HCT116 (cell line): Measurements from ENCODE around the gene PTGDS. TPM values are rescaled to one million over a fixed set of nuclear protein-coding genes. Genes with fewer than 3 reads are reported as not detected.

Experiments
- ATAC-seq: fragments of 200-7000 bp; cut with Tn5 transposase; 2 replicates; pipeline ENCODE4 v1.9.1; 2020; ENCODE audit warnings: mild to moderate bottlenecking, moderate library complexity
- BruUV-seq: library from RNA; stranded (reverse); fragments of 400-500 nt; replicated peaks from 2 replicates; lab custom pipeline; 2021; lab: Mats Ljungman, UMichigan
- CTCF ChIA-PET: fragments of 300-600 bp; sonication (Branson Sonifier 250); formaldehyde crosslinking; loops from one replicate; lab custom pipeline; 2021; ENCODE audit warnings: antibody characterized with exemption; lab: Charles Lee
- POLR2A ChIA-PET: fragments of 300-600, 350-600 bp; sonication (Branson Sonifier 250); formaldehyde crosslinking; loops from one replicate; lab custom pipeline; 2021; ENCODE audit warnings: antibody characterized with exemption; lab: Charles Lee
- RAD21 ChIA-PET, 2 experiments: fragments of 300-600 bp; sonication (Branson Sonifier 250); formaldehyde crosslinking; loops; one replicate each; lab custom pipeline; 2023; ENCODE audit warnings: low total read pairs in 2 of 2; ENCODE audit not compliant: uncharacterized antibody in 2 of 2, unreplicated experiment in 2 of 2, low non-redundant PET in 1 of 2; lab: Charles Lee
- DNase-seq: peaks from one replicate; pipeline ENCODE4 v3.0.0-alpha.2; 2010; ENCODE audit warnings: low read depth, low spot score
- H2AFZ ChIP-seq: fragments of 200-600 bp; shearing (Covaris generic), sonication (generic); 2 replicates; pipeline ENCODE4 v1.6.1; 2017; ENCODE audit warnings: low read depth, mixed run types, mixed read lengths, antibody characterized with exemption, low read length; ENCODE audit not compliant: poor library complexity, severe bottlenecking
- H3K27ac ChIP-seq: 2 replicates; pipeline ENCODE4 v1.5.1; 2012; ENCODE audit warnings: low read depth, low read length
- H3K27me3 ChIP-seq: fragments of 200-600 bp; sonication (generic); 2 replicates; pipeline ENCODE4 v1.6.1; 2016; ENCODE audit warnings: mixed run types, low read length, mixed read lengths; ENCODE audit not compliant: insufficient read depth
- H3K36me3 ChIP-seq, 2 experiments: fragments of 200-500 bp in 1 of 2; fragments of 200-600 bp in 1 of 2; sonication (Bioruptor generic) in 1 of 2; sonication (generic) in 1 of 2; 2 replicates each; pipeline versions ENCODE4 v1.5.1 to v1.6.1; 2014 to 2016; ENCODE audit warnings: low read length in 2 of 2, inconsistent platforms in 1 of 2, mixed read lengths in 1 of 2, mixed run types in 1 of 2; ENCODE audit not compliant: insufficient read depth in 2 of 2, control insufficient read depth in 1 of 2
- H3K4me1 ChIP-seq, 2 experiments: fragments of 200-600 bp in 1 of 2; sonication (generic) in 1 of 2; 2 replicates each; pipeline versions ENCODE4 v1.5.1 to v1.6.1; 2012 to 2017; ENCODE audit warnings: low read length in 2 of 2, inconsistent platforms in 1 of 2, mild to moderate bottlenecking in 1 of 2, mixed read lengths in 1 of 2, mixed run types in 1 of 2, moderate library complexity in 1 of 2; ENCODE audit not compliant: insufficient read depth in 2 of 2, control insufficient read depth in 1 of 2
- H3K4me2 ChIP-seq: fragments of 200-600 bp; sonication (generic); 2 replicates; pipeline ENCODE4 v1.6.1; 2017; ENCODE audit warnings: mixed run types, low read length, mixed read lengths
- H3K4me3 ChIP-seq, 2 experiments: fragments of 200-600 bp in 1 of 2; sonication (generic) in 1 of 2; replicated peaks in 1 of 2; 2 replicates each; pipeline ENCODE4 v1.5.1; 2011 to 2016; ENCODE audit warnings: low read length in 2 of 2, control low read depth in 1 of 2, low read depth in 1 of 2, mild to moderate bottlenecking in 1 of 2, mixed read lengths in 1 of 2, mixed run types in 1 of 2
- H3K79me2 ChIP-seq: fragments of 200-600 bp; sonication (generic); 2 replicates; pipeline ENCODE4 v1.6.1; 2017; ENCODE audit warnings: mild to moderate bottlenecking, mixed run types, low read length, moderate library complexity, mixed read lengths; ENCODE audit not compliant: insufficient read depth
- H3K9ac ChIP-seq: fragments of 200-600 bp; sonication (generic); 2 replicates; pipeline ENCODE4 v1.6.1; 2016; ENCODE audit warnings: low read length, mixed read lengths
- H3K9me2 ChIP-seq: fragments of 200-600 bp; sonication (generic), shearing (Covaris generic); 2 replicates; pipeline ENCODE4 v1.6.1; 2017; ENCODE audit warnings: mixed run types, mild to moderate bottlenecking, moderate library complexity; ENCODE audit not compliant: insufficient read depth
- H3K9me3 ChIP-seq, 2 experiments: fragments of 200-500 bp in 1 of 2; fragments of 200-600 bp in 1 of 2; sonication (Bioruptor generic) in 1 of 2; sonication (generic) in 1 of 2; 2 replicates each; pipeline ENCODE4 v1.6.1; 2014 to 2017; ENCODE audit warnings: low read length in 2 of 2, mixed read lengths in 2 of 2, inconsistent platforms in 1 of 2, low read depth in 1 of 2, mild to moderate bottlenecking in 1 of 2, mixed run types in 1 of 2, moderate library complexity in 1 of 2; ENCODE audit not compliant: control insufficient read depth in 1 of 2, insufficient read depth in 1 of 2
- H4K20me1 ChIP-seq: fragments of 200-600 bp; sonication (generic), shearing (Covaris generic); 2 replicates; pipeline ENCODE4 v1.6.1; 2017; ENCODE audit warnings: mixed run types, mild to moderate bottlenecking, moderate library complexity; ENCODE audit not compliant: insufficient read depth
- CEBPB ChIP-seq: IDR thresholded peaks from 2 replicates; pipeline ENCODE4 v1.6.1; 2012; ENCODE audit warnings: low read depth
- EZH2 ChIP-seq: fragments of 200-600 bp; sonication (generic); IDR thresholded peaks from 2 replicates; pipeline ENCODE4 v1.6.1; 2017; ENCODE audit warnings: antibody characterized with exemption, mixed run types
- EZH2phosphoT487 ChIP-seq: fragments of 200-600 bp; IDR thresholded peaks from 2 replicates; pipeline ENCODE4 v1.6.1; 2018; ENCODE audit warnings: antibody characterized with exemption, borderline replicate concordance
- FOSL1 ChIP-seq: IDR thresholded peaks from 2 replicates; pipeline ENCODE4 v1.6.1; 2012; ENCODE audit warnings: low read depth
- JUND ChIP-seq: IDR thresholded peaks from 2 replicates; pipeline ENCODE4 v1.6.1; 2012
- POLR2A ChIP-seq: IDR thresholded peaks from 2 replicates; pipeline ENCODE4 v1.7.0; 2011; ENCODE audit warnings: borderline replicate concordance; ENCODE audit not compliant: insufficient read depth, insufficient read length; ENCODE audit errors: extremely low read depth
- POLR2AphosphoS5 ChIP-seq: IDR thresholded peaks from 2 replicates; pipeline ENCODE4 v1.6.1; 2011; ENCODE audit warnings: mild to moderate bottlenecking, low read depth, low read length, moderate library complexity
- SP1 ChIP-seq: IDR thresholded peaks from 2 replicates; pipeline ENCODE4 v1.6.1; 2012; ENCODE audit warnings: low read depth
- SRF ChIP-seq: IDR thresholded peaks from 2 replicates; pipeline ENCODE4 v1.6.1; 2012; ENCODE audit warnings: low read depth
- YY1 ChIP-seq: IDR thresholded peaks from 2 replicates; pipeline ENCODE4 v1.6.1; 2011; ENCODE audit warnings: low read length, low read depth, moderate library complexity, mild to moderate bottlenecking; ENCODE audit not compliant: insufficient replicate concordance; ENCODE audit errors: extremely low read depth
- intact Hi-C: fragments of 100-400 bp; cut with micrococcal nuclease; formaldehyde crosslinking; loops from 2 replicates; pipeline ENCODE4 v1.10.0; 2022
- total RNA-seq: library from RNA; stranded (reverse); gene quantifications from one replicate; pipeline ENCODE4 v1.2.1, GENCODE V29; 2021; ENCODE audit not compliant: unreplicated experiment
- TF ChIP-seq, protein P1 (sequence below): IDR thresholded peaks from 2 replicates; pipeline ENCODE4 v1.6.1; 2011; ENCODE audit warnings: mild to moderate bottlenecking, low read length, moderate library complexity; ENCODE audit not compliant: insufficient replicate concordance; ENCODE audit errors: extremely low read depth

Gene PTGDS
- total RNA-seq, 1 experiment from 2014 or later = 3.1 TPM

DNA sequence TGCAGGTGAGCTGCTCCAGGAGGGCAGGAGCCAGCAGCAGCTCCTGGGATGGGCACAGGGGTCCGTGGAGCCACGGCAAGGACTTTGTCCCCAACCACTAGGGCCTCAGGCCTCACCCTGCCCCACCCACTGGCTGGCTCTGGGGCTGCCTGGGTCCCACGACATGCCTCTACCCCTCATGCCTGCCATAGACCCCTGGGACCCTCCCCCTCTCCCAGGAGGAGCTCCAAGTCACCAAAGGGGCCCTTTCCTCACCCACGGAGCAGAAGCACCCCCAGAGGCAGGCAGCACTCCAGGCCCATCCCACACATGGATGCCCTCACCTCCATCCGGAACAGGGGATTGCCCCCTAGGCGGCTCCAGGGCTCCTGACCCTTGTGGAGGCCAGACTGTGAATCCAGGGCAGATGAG lies 44.3 kb downstream of the PTGDS start:
- no peaks in the 10 kb centered on the region for H4K20me1 ChIP-seq
- H2AFZ ChIP-seq = no peak overlapping the region
- TF ChIP-seq FOSL1 (no peak), EZH2 (no peak), CEBPB (no peak), SRF (no peak), YY1 (no peak)
- H3K9me3 ChIP-seq = no peaks in the 10 kb centered on the region
- H3K79me2 ChIP-seq = peaks cover 20% of the 10 kb centered on the region
- DNase-seq (no peak), ATAC-seq (no peak)
- ChIA-PET CTCF (interaction anchor here (1.3 to 1.8 kb wide), 3 partner anchors 13 to 47 kb away, joined by 3 to 14 read pairs (median 6); partner anchors contain the start of gene NPDC1), POLR2A (no interaction called here), RAD21 (interaction anchor here in 1 of 2 experiments (0.6 kb wide), 1 partner anchor 242 kb away, joined by 3 read pairs; no protein-coding TSS in a partner anchor)
- no peaks in the 10 kb centered on the region for H3K27me3 ChIP-seq
- peak overlapping the region; percentile 11; the same call in 1 of the 2 replicates for H3K27ac ChIP-seq
- H3K36me3 ChIP-seq = peaks cover 10 to 12% of the 10 kb centered on the region in 2 experiments; a peak in 2 of 4 replicates
- no peak overlapping the region for H3K4me2 ChIP-seq
- no peak overlapping the region for H3K9ac ChIP-seq
- peaks cover 22 to 31% of the 10 kb centered on the region in 2 experiments; a peak in 3 of 4 replicates for H3K4me1 ChIP-seq
- H3K9me2 ChIP-seq = no peaks in the 10 kb centered on the region
- BruUV-seq = no TSS peak
- H3K4me3 ChIP-seq = no peak overlapping the region
- intact Hi-C loops = no loop called here

DNA sequence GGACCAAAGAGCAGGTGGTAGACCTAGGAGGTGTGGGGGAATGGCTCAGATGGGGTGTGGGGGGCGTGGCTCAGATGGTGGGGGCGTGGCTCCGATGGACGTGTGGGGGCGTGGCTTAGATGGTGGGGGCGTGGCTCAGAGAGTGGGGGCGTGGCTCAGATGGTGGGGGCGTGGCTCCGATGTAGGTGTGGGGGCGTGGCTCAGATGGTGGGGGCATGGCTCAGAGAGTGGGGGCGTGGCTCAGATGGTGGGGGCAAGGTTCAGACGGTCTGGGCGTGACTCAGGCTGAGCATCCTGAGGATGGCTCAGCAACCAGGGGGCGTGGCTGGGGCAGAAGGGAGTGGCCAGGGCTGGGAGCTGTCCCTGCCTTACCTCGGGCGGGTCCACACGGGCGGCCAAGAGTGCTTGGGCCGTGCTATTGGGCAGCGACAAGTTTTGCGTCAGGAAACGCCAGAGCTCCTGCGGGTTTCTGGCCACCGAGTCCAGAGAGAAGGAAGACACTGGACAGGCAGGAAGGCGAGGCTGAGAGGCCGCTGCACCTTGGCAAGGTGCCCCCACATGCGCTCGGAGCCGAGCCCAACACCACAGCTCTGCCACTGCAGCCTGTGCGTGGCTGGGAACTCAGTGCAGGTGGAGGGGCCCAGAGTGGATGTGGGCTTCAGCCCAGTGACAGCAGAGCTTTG lies 44.8 kb downstream of the PTGDS start:
- peak overlapping the region; percentile 63 for H3K27ac ChIP-seq
- H3K4me2 ChIP-seq = peak overlapping the region; percentile 58
- POLR2A ChIA-PET = no interaction called here

More for the DNA sequence above, 44.8 kb downstream of the PTGDS start:
- peaks cover 26% of the 10 kb centered on the region for H3K79me2 ChIP-seq
- H3K27me3 ChIP-seq = no peaks in the 10 kb centered on the region
- H3K9me3 ChIP-seq = no peaks in the 10 kb centered on the region
- no peaks in the 10 kb centered on the region for H4K20me1 ChIP-seq
- no peaks in the 10 kb centered on the region for H3K9me2 ChIP-seq
- H3K36me3 ChIP-seq = peaks cover 5 to 11% of the 10 kb centered on the region in 2 experiments; a peak in 2 of 4 replicates
- CTCF ChIA-PET = interaction anchor here (0.6 to 1.8 kb wide), 4 partner anchors 13 to 46 kb away, joined by 3 to 14 read pairs (median 5); partner anchors contain the start of gene NPDC1
- H2AFZ ChIP-seq = no peak overlapping the region
- H3K4me1 ChIP-seq = peaks cover 27 to 36% of the 10 kb centered on the region in 2 experiments; a peak in 3 of 4 replicates
- DNase-seq = peak; percentile 92
- no peak overlapping the region for H3K4me3 ChIP-seq
- peak; percentile 97 for ATAC-seq
- intact Hi-C loops = no loop called here
- BruUV-seq = no TSS peak
- peak overlapping the region; percentile 38 for H3K9ac ChIP-seq
- no peak for TF ChIP-seq POLR2A
- TF ChIP-seq EZH2phosphoT487 = no peak
- no peak for TF ChIP-seq SRF
- no peak for TF ChIP-seq SP1
- peak; percentile 37 for TF ChIP-seq POLR2AphosphoS5
- TF ChIP-seq, protein P1, sequence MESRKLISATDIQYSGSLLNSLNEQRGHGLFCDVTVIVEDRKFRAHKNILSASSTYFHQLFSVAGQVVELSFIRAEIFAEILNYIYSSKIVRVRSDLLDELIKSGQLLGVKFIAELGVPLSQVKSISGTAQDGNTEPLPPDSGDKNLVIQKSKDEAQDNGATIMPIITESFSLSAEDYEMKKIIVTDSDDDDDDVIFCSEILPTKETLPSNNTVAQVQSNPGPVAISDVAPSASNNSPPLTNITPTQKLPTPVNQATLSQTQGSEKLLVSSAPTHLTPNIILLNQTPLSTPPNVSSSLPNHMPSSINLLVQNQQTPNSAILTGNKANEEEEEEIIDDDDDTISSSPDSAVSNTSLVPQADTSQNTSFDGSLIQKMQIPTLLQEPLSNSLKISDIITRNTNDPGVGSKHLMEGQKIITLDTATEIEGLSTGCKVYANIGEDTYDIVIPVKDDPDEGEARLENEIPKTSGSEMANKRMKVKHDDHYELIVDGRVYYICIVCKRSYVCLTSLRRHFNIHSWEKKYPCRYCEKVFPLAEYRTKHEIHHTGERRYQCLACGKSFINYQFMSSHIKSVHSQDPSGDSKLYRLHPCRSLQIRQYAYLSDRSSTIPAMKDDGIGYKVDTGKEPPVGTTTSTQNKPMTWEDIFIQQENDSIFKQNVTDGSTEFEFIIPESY = no peak
- no peak for TF ChIP-seq JUND
- RAD21 ChIA-PET = interaction anchor here in 1 of 2 experiments (0.6 kb wide), 1 partner anchor 242 kb away, joined by 3 read pairs; no protein-coding TSS in a partner anchor
